ENCODE results near the gene BANK1.

DNA sequence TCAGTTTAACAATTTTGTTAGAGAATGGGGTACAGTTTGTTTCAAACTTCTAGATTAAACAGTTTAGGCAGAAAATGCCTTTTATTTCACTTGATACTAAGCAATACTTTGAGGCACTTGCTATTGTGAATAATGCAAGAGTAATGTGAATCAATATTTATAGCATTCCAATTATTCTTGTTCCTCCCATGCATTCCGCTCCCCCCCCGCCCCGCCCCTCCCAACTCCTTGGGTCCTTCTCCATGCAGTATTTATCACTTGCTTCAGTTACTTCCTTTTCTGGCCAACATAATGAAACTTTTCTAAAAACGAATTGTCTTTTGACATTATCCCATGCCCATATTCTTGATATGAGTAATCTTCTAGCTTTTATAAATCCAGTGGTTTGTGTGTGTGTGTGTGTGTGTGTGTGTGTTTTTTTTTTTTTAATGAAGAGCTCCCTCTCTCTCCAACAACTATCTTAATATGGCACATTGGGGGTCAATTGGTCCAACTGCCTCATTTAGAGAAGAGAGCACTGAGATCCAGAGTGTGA, 1.6 kb downstream of the BANK1 start:
- TF ChIP-seq, protein P1, sequence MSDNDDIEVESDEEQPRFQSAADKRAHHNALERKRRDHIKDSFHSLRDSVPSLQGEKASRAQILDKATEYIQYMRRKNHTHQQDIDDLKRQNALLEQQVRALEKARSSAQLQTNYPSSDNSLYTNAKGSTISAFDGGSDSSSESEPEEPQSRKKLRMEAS (IDR thresholded peaks at IDR 0.05) = no peak
- no peak for TF ChIP-seq TEAD4 (IDR thresholded peaks at IDR 0.05)
- no peak for TF ChIP-seq RAD21 (IDR thresholded peaks at IDR 0.05; ENCODE audit: low read depth)

Data from Ishikawa (cell line).